ENCODE data around the gene MAPK12.

- TF ChIP-seq CTCF (IDR thresholded peaks at IDR 0.05 in 2 of 3, conservative IDR thresholded peaks at IDR 0.05 in 1 of 3; ENCODE audit: borderline replicate concordance in 1 of 3, insufficient read depth in 1 of 3, low read depth in 2 of 3, low read length in 2 of 3) (no peak), EZH2phosphoT487 (IDR thresholded peaks at IDR 0.05; ENCODE audit: borderline replicate concordance) (no peak), REST (IDR thresholded peaks at IDR 0.05; ENCODE audit: low read depth) (no peak), RAD21 (IDR thresholded peaks at IDR 0.05; ENCODE audit: low read depth) (no peak)
Observed at GRCh38 chr22:50210378-50211139, 50.9 kb downstream of the MAPK12 start.
